ENCODE measurements around the gene CREB5. TPM values are rescaled to one million over a fixed set of nuclear protein-coding genes. Genes with fewer than 3 reads are reported as not detected.
"Not testable (repeated sequence)": the region's sequence is repeated elsewhere in the genome, so short reads cannot be mapped to it uniquely, and the experiment has no call there.

CREB5 gene
- total RNA-seq, 2 experiments from 2014 or later, result 0.15 to 0.52 TPM

DNA sequence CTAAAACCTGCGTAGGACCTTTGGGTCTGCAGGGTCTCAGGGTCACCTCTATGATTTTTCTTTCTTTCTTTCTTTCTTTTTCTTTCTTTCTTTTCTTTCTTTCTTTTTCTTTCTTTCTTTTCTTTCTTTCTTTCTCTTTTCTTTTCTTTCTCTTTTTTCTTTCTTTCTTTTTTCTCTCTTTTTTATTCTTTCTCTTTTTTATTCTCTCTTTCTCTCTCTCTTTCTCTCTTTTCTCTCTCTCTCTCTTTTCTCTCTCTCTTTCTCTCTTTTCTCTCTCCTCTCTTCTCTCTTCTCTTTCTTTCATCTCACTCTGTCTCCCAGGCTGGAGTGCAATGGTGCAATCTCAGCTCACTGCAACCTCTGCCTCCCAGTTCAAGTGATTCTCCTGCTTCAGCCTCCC, 139.4 kb downstream of the CREB5 start:
- intact Hi-C loops (cut with micrococcal nuclease); H3K9me3 Mint-ChIP-seq; DNase-seq; POLR2A ChIA-PET; H3K4me1 Mint-ChIP-seq (ENCODE audit: low read depth); CTCF ChIA-PET; H3K27ac Mint-ChIP-seq; H3K36me3 Mint-ChIP-seq; H3K27me3 Mint-ChIP-seq; H3K4me3 Mint-ChIP-seq: not testable (repeated sequence)

DNA sequence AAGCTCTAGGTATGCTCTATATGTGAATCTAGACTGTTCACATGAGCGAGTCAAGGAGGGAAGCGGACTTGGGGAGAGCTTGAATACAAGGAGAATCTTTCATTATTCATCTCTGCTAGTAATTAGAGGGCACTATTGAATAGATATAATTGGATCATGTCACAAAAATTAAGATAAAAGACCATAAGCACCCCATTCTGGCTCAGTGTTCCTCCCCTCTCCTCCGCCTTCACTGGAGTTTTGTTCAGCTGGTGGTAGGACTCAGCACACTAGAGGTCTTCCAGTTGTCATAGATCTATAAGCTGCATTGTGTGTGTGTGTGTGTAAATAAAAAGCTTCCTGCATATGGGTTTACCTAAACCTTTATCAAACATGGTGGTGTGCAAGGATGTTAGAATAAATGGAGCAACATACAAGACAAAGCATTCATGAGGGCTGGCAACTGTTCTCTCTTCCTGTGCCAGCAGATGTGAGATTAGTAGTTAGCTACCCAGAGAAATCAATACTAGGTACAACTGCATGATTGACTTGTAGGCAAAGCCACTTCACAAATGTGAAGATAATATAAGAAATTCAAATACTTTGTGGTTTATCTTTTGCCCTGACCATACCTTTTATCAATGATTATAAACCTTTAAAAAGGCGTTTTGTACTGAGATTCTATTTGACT, 142.6 kb downstream of the CREB5 start:
- ChIA-PET POLR2A (no interaction called here), CTCF (no interaction called here)
- Mint-ChIP-seq H3K4me3 (no peak overlapping the region), H3K4me1 (ENCODE audit: low read depth) (no peaks in the 10 kb centered on the region), H3K36me3 (no peaks in the 10 kb centered on the region), H3K27me3 (peaks cover 3% of the 10 kb centered on the region), H3K27ac (no peak overlapping the region), H3K9me3 (peaks cover under 1% of the 10 kb centered on the region)
- intact Hi-C loops (cut with micrococcal nuclease), result no loop called here
- DNase-seq, result no peak

DNA sequence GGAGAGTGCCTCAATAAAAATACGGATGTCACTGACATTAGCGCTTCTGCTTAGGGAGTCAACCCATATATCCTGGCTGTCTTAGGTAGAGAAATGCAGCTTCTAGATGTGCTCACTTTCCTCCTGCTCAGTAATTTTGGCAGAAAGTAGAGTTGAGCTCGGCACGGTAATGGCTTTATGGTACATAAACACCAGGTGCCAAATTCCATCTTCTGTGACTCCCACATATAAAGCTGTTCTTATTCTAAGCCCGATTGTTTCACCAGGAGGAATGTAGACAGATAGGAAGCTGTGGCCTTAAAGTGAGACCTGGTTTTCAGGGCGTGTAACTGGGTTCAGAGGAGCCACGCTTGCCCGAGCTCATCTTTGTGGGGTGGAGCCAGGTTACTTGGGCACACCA, 143.7 kb downstream of the CREB5 start:
- CTCF ChIA-PET, result no interaction called here
- no peaks in the 10 kb centered on the region for H3K36me3 Mint-ChIP-seq

DNA sequence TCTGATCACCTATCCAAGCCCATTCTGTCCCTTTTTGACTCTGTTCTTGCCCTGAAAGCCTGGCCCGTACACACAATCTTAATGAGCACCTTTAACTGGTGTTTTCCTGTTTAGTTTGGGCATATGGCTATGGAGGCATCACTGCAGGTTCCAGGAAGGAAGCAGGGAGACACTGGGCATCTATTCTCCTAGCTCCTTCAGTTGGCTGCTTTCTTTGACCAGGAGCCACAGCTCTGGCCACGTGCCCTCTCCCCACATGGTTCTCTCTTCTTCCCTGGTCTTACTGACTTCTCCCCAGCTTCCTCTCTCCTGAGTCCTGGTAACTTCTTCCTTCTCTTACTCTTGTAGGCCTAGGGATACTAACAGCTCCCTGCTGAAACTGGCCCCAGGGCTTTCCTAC, 144.4 kb downstream of the CREB5 start:
- Mint-ChIP-seq H3K27me3 (peaks cover 3% of the 10 kb centered on the region), H3K27ac (no peak overlapping the region), H3K9me3 (peaks cover 7% of the 10 kb centered on the region), H3K4me1 (ENCODE audit: low read depth) (no peaks in the 10 kb centered on the region), H3K36me3 (no peaks in the 10 kb centered on the region), H3K4me3 (no peak overlapping the region)
- intact Hi-C loops (cut with micrococcal nuclease), result no loop called here
- ChIA-PET POLR2A (no interaction called here), CTCF (interaction anchor here (0.7 kb wide), 1 partner anchor 1991 kb away, joined by 3 read pairs; no protein-coding TSS in a partner anchor)
- DNase-seq, result no peak

More for the DNA sequence above, 143.7 kb downstream of the CREB5 start:
- intact Hi-C loops (cut with micrococcal nuclease), result no loop called here
- Mint-ChIP-seq H3K27me3 (peaks cover 3% of the 10 kb centered on the region), H3K4me1 (ENCODE audit: low read depth) (no peaks in the 10 kb centered on the region), H3K4me3 (no peak overlapping the region), H3K9me3 (peaks cover 7% of the 10 kb centered on the region), H3K27ac (no peak overlapping the region)
- no peak for DNase-seq
- POLR2A ChIA-PET, result no interaction called here

DNA sequence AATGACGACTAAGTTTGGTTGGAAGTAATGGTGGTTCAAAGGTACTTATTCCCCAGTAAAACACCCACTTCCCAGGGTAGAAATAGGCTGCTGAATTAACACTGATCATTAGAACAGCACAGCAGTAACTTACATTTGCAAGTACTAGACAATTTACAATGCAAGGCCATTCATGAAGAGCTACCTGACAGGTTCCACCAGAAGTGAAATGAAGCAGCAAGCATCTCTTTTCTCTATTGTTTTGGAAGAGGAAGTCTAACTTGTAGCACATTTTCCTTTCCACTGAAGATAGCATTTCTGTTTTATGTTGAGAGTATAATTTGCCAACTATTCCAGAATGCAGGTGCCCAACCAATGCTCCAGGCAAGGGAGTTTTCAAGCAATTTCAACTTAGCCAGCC, 145.9 kb downstream of the CREB5 start:
- intact Hi-C loops (cut with micrococcal nuclease), result no loop called here
- ChIA-PET CTCF (no interaction called here), POLR2A (no interaction called here)
- no peak overlapping the region for H3K27ac Mint-ChIP-seq
- H3K9me3 Mint-ChIP-seq, result peaks cover 7% of the 10 kb centered on the region
- H3K4me1 Mint-ChIP-seq (ENCODE audit: low read depth), result no peaks in the 10 kb centered on the region
- no peaks in the 10 kb centered on the region for H3K36me3 Mint-ChIP-seq
- H3K27me3 Mint-ChIP-seq, result peaks cover 3% of the 10 kb centered on the region
- H3K4me3 Mint-ChIP-seq, result no peak overlapping the region
- no peak for DNase-seq

DNA sequence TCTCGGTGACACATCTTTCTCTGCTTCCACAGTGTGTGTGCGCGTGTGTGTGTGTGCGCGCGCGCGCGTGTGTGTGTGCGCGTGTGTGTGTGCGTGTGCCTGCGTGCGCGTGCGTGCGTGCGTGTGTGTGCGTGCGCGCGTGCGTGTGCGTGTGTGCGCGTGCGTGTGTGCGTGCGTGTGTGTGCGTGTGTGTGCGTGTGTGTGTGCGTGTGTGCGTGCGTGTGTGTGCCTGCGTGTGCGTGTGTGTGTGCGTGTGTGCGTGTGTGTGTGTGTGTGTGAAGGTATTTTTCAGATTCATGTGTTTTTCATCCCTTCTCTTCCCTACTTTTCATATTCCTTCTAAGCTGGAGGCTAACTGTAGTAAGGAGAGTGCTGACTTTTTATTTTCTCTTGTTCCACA, 148.4 kb downstream of the CREB5 start:
- ChIA-PET POLR2A (no interaction called here), CTCF (no interaction called here)
- H3K4me3 Mint-ChIP-seq, result no peak overlapping the region
- no peak overlapping the region for H3K27ac Mint-ChIP-seq
- intact Hi-C loops (cut with micrococcal nuclease), result no loop called here
- H3K4me1 Mint-ChIP-seq (ENCODE audit: low read depth), result no peaks in the 10 kb centered on the region
- no peak for DNase-seq
- H3K9me3 Mint-ChIP-seq, result peaks cover 7% of the 10 kb centered on the region
- peaks cover 11% of the 10 kb centered on the region for H3K27me3 Mint-ChIP-seq
- no peaks in the 10 kb centered on the region for H3K36me3 Mint-ChIP-seq

DNA sequence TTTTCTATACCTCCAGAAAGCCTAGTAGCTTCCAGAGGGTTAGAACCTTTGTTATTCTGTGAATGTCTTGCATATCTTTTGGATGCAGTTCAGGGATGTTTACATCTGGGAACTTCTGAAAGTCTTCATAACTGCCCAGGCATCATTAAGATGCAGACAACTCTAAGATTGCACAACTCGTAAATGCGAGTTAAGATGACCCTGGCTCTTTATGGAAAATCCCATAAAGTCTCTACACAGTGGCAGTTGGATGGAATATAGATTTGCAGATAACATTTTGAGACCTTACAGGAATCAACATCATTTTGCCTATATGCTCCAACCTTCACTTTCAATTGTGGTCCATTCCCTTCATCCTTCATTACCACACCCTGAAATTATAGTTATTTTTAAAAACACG, 151.7 kb downstream of the CREB5 start:
- ChIA-PET POLR2A (no interaction called here), CTCF (no interaction called here)
- H3K4me1 Mint-ChIP-seq (ENCODE audit: low read depth), result no peaks in the 10 kb centered on the region
- no peak for DNase-seq
- H3K9me3 Mint-ChIP-seq, result peaks cover 7% of the 10 kb centered on the region
- no peak overlapping the region for H3K4me3 Mint-ChIP-seq
- no peak overlapping the region for H3K27ac Mint-ChIP-seq
- H3K36me3 Mint-ChIP-seq, result no peaks in the 10 kb centered on the region
- peaks cover 8% of the 10 kb centered on the region for H3K27me3 Mint-ChIP-seq
- intact Hi-C loops (cut with micrococcal nuclease), result no loop called here

DNA sequence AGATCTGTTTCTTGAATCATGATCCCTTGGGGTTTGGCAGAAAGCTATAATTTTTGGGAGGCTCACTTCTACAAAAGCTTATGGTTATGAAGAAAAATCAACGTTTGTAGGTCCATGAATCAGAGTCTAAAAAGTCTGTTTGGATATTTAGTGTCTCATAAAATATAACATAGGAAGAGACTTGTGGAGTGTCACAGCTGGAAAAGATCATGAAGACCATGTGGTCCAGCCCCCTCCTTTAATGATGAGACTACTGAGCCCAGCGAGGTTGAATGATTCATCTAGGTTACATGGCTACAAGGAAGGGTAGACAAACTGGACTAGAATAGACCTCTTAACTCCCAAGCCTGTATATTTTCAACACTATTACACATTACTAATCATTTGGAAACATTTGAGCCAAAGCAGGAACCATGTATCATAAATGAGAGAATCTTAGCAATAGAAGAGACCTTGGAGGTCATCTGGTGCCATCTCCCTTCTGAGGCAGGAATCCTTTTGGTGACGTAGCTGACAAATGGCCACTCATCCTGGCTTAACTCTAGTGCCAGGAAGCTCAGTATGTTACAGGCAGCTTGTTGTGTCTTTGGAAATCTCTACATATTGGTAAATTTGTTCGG, 152.5 kb downstream of the CREB5 start:
- no peak for DNase-seq
- intact Hi-C loops (cut with micrococcal nuclease), result no loop called here
- peaks cover 7% of the 10 kb centered on the region for H3K9me3 Mint-ChIP-seq
- H3K4me3 Mint-ChIP-seq, result no peak overlapping the region
- CTCF ChIA-PET, result no interaction called here
- H3K27ac Mint-ChIP-seq, result no peak overlapping the region
- no peaks in the 10 kb centered on the region for H3K4me1 Mint-ChIP-seq (ENCODE audit: low read depth)
- peaks cover 8% of the 10 kb centered on the region for H3K27me3 Mint-ChIP-seq
- POLR2A ChIA-PET, result no interaction called here
- H3K36me3 Mint-ChIP-seq, result no peaks in the 10 kb centered on the region

DNA sequence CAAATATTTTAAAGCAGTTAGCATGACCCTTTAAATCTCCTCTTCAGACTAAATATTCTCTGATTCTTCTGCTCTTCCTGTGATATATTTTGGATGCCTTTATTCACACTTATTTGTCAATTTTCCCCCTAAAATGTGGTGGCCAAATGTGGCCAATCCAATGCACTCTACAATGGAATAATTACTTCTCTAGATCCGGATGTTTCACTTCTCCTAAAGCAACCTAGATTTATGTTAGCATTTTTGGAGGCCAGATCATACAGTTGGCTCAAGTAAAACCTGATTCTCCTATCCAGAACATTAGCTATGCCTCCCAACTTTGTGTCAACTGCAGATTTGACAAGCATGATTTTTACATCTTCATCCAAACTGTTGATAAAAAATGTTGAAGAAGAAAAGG, 153.7 kb downstream of the CREB5 start:
- H3K9me3 Mint-ChIP-seq, result no peaks in the 10 kb centered on the region
- H3K4me3 Mint-ChIP-seq, result no peak overlapping the region
- DNase-seq, result no peak
- CTCF ChIA-PET, result no interaction called here
- intact Hi-C loops (cut with micrococcal nuclease), result no loop called here
- no peaks in the 10 kb centered on the region for H3K36me3 Mint-ChIP-seq
- no peaks in the 10 kb centered on the region for H3K4me1 Mint-ChIP-seq (ENCODE audit: low read depth)
- POLR2A ChIA-PET, result no interaction called here
- peaks cover 10% of the 10 kb centered on the region for H3K27me3 Mint-ChIP-seq
- no peak overlapping the region for H3K27ac Mint-ChIP-seq

DNA sequence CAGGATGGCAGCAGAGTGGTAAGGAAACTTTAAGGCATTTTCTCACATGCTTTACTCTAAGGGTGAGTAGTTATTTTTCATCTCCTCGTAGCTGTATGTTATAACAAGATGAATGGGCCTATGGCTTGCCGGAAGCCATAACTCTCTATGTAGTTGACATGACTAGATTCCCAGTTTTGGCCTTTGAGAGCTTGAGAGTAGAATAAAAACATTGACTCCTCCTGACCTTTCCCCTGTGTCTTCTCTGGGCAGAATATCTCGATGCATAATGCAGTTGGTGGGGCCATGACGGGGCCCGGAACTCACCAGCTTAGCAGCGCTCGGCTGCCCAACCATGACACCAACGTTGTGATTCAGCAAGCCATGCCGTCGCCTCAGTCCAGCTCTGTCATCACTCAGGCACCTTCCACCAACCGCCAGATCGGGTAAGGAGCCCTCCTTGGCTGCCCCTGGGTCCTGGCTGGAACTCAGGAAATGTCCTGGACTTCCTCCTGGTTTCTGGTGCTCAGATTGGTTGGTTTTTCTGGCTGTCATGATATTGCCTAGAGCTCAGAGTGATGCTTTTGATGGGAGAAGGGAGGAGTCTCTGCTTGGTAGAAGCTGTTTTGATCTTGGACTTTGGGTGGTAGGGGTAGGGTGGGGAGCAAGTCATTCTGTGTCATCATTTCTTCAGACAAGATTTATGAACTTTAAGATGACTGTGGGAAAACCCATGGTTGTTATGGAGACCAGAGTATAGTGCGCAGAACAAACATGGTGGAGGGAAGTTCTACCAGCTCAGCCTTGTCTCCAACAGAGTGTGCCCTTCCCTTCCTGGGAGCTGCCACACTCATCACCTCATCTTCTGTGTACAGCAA, 158.0 kb downstream of the CREB5 start:
- Mint-ChIP-seq H3K27me3 (peaks cover 7% of the 10 kb centered on the region), H3K36me3 (no peaks in the 10 kb centered on the region), H3K27ac (no peak overlapping the region), H3K9me3 (no peaks in the 10 kb centered on the region), H3K4me1 (ENCODE audit: low read depth) (no peaks in the 10 kb centered on the region), H3K4me3 (no peak overlapping the region)
- ChIA-PET POLR2A (no interaction called here), CTCF (no interaction called here)
- intact Hi-C loops (cut with micrococcal nuclease), result no loop called here
- DNase-seq, result no peak

DNA sequence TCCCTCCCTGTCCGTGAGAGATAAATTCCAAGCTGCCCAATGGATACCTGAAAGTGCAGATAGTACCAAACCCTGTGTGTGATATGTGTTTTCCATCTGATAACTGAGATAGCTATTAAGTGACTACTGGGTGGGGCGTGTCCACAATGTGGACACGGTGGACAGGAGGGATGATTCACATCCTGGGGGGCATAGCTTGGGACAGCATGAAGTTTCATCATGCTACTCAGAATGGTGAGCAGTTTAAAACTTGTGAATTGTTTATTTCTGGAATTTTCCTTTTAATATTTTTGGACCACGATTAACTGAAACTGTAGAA, 158.6 kb downstream of the CREB5 start:
- DNase-seq, result no peak
- intact Hi-C loops (cut with micrococcal nuclease), result no loop called here
- POLR2A ChIA-PET, result no interaction called here
- Mint-ChIP-seq H3K27ac (no peak overlapping the region), H3K4me3 (no peak overlapping the region), H3K4me1 (ENCODE audit: low read depth) (no peaks in the 10 kb centered on the region), H3K36me3 (no peaks in the 10 kb centered on the region), H3K27me3 (peaks cover 7% of the 10 kb centered on the region), H3K9me3 (no peaks in the 10 kb centered on the region)
- CTCF ChIA-PET, result no interaction called here

DNA sequence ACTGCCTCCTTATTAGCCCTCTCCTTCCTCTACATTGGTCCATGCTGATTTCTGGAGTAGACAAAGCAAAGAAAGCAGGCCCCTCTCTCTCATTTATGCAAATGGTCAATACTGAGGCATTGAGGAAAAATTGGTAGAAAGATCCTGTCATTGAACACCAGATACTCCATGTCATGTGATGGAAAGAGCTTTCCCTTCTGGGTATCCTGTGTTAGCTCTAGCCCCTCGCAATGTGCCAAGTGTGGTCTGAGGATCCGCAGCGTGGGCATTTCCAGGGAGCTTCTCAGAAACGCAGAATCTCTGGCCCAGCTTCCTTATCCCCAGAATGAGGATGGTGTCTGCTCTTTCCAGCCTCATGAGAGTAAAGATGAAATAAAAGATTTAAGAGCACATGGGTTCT, 159.1 kb downstream of the CREB5 start:
- peaks cover 7% of the 10 kb centered on the region for H3K27me3 Mint-ChIP-seq
- POLR2A ChIA-PET, result no interaction called here
- no peaks in the 10 kb centered on the region for H3K4me1 Mint-ChIP-seq (ENCODE audit: low read depth)
- no peaks in the 10 kb centered on the region for H3K9me3 Mint-ChIP-seq
- no peak for DNase-seq
- CTCF ChIA-PET, result no interaction called here
- no peak overlapping the region for H3K27ac Mint-ChIP-seq
- intact Hi-C loops (cut with micrococcal nuclease), result no loop called here
- H3K36me3 Mint-ChIP-seq, result no peaks in the 10 kb centered on the region
- H3K4me3 Mint-ChIP-seq, result no peak overlapping the region
